ENCODE data around the gene PDSS2. TPM values are rescaled to one million over a fixed set of nuclear protein-coding genes. Genes with fewer than 3 reads are reported as not detected.

PDSS2 gene
- polyA plus RNA-seq, 1 donor (not counting 4 experiments of a cell fraction or from before 2014, with no cell fraction given), result 12.5 TPM

GRCh38 chr6:107340881-107341280 is 118.5 kb downstream of the PDSS2 start:
- Histone ChIP-seq H3K9me1 (ENCODE audit: control insufficient read depth, extremely low read depth, insufficient read depth, low read length) (no peaks in the 10 kb centered on the region), H3K27ac (ENCODE audit: control insufficient read depth, insufficient read depth, low read length) (no peak overlapping the region), H3K4me2 (ENCODE audit: control insufficient read depth, extremely low read depth, insufficient read depth, low read depth, low read length) (no peak overlapping the region), H4K20me1 (ENCODE audit: control insufficient read depth, extremely low read depth, insufficient read depth, low read length) (no peaks in the 10 kb centered on the region), H3K9ac (ENCODE audit: control insufficient read depth, extremely low read depth, insufficient read depth, low read length) (no peak overlapping the region), H3K9me3 (ENCODE audit: control insufficient read depth, low read depth, low read length) (no peaks in the 10 kb centered on the region), H2AFZ (ENCODE audit: control insufficient read depth, low read length) (no peak overlapping the region), H3K79me2 (ENCODE audit: control insufficient read depth, insufficient read depth, low read length) (no peaks in the 10 kb centered on the region), H3K27me3 (ENCODE audit: control insufficient read depth, extremely low read depth, insufficient read depth, low read length) (no peaks in the 10 kb centered on the region), H3K4me1 (ENCODE audit: control insufficient read depth, extremely low read depth, insufficient read depth, low read length) (peaks cover 4% of the 10 kb centered on the region), H3K4me3 (ENCODE audit: control insufficient read depth in 2 of 3, extremely low read depth in 1 of 3, insufficient read depth in 2 of 3, low read depth in 1 of 3, low read length in 3 of 3) (no peak overlapping the region), H3K36me3 (ENCODE audit: control insufficient read depth in 2 of 2, extremely low read depth in 1 of 2, insufficient read depth in 2 of 2, low read length in 2 of 2) (no peaks in the 10 kb centered on the region)
- no peak for DNase-seq (ENCODE audit: low read depth, low spot score)
- no peak for FAIRE-seq
- dilution Hi-C loops (cut with MboI; ENCODE audit: extremely low pct_ligation_motif_present, low sequenced_read_pairs), result no loop called here
- no peak for TF ChIP-seq EZH2 (IDR thresholded peaks at IDR 0.05; ENCODE audit: low read length)
- TF ChIP-seq, protein P1, sequence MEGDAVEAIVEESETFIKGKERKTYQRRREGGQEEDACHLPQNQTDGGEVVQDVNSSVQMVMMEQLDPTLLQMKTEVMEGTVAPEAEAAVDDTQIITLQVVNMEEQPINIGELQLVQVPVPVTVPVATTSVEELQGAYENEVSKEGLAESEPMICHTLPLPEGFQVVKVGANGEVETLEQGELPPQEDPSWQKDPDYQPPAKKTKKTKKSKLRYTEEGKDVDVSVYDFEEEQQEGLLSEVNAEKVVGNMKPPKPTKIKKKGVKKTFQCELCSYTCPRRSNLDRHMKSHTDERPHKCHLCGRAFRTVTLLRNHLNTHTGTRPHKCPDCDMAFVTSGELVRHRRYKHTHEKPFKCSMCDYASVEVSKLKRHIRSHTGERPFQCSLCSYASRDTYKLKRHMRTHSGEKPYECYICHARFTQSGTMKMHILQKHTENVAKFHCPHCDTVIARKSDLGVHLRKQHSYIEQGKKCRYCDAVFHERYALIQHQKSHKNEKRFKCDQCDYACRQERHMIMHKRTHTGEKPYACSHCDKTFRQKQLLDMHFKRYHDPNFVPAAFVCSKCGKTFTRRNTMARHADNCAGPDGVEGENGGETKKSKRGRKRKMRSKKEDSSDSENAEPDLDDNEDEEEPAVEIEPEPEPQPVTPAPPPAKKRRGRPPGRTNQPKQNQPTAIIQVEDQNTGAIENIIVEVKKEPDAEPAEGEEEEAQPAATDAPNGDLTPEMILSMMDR (optimal IDR thresholded peaks at IDR 0.05 in 1 of 3, IDR thresholded peaks at IDR 0.05 in 1 of 3, conservative IDR thresholded peaks at IDR 0.05 in 1 of 3; ENCODE audit: extremely low read depth in 1 of 3, insufficient read depth in 2 of 3, low read length in 3 of 3), result no peak

DNA sequence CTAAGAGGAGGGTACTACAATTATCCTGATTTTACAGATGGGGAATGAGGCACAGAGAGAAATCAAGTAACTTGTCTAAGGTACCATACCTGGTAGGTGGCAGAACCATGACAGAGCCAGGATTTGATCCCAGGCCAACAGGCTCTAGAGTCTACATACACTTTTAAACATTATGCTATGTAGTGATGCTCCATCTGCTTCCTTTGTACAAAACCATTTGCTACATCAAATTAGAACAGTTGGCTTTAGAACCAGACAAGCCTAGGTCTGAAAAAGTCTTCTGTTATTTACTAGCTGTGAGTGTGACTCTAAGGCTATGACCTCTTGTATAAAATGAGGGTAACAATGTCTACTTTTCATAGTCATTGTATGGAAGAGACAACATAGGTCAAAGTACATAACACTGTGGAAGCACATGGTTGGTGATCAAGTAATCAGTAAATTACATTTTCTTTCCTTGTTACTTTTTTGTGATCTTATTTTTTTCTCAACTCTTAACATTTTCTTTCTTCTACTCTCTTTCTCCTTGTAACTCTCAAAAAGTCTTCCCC is 122.1 kb downstream of the PDSS2 start:
- Histone ChIP-seq H3K9me3 (ENCODE audit: control insufficient read depth, low read depth, low read length) (no peaks in the 10 kb centered on the region), H4K20me1 (ENCODE audit: control insufficient read depth, extremely low read depth, insufficient read depth, low read length) (no peaks in the 10 kb centered on the region), H3K4me3 (ENCODE audit: control insufficient read depth in 2 of 3, extremely low read depth in 1 of 3, insufficient read depth in 2 of 3, low read depth in 1 of 3, low read length in 3 of 3) (no peak overlapping the region), H3K9ac (ENCODE audit: control insufficient read depth, extremely low read depth, insufficient read depth, low read length) (no peak overlapping the region), H3K27ac (ENCODE audit: control insufficient read depth, insufficient read depth, low read length) (no peak overlapping the region), H3K27me3 (ENCODE audit: control insufficient read depth, extremely low read depth, insufficient read depth, low read length) (no peaks in the 10 kb centered on the region), H3K4me1 (ENCODE audit: control insufficient read depth, extremely low read depth, insufficient read depth, low read length) (peaks cover 4% of the 10 kb centered on the region), H3K9me1 (ENCODE audit: control insufficient read depth, extremely low read depth, insufficient read depth, low read length) (no peaks in the 10 kb centered on the region), H3K36me3 (ENCODE audit: control insufficient read depth in 2 of 2, extremely low read depth in 1 of 2, insufficient read depth in 2 of 2, low read length in 2 of 2) (no peaks in the 10 kb centered on the region), H3K4me2 (ENCODE audit: control insufficient read depth, extremely low read depth, insufficient read depth, low read depth, low read length) (no peak overlapping the region), H2AFZ (ENCODE audit: control insufficient read depth, low read length) (no peak overlapping the region), H3K79me2 (ENCODE audit: control insufficient read depth, insufficient read depth, low read length) (no peaks in the 10 kb centered on the region)
- dilution Hi-C loops (cut with MboI; ENCODE audit: extremely low pct_ligation_motif_present, low sequenced_read_pairs), result no loop called here
- DNase-seq (ENCODE audit: low read depth, low spot score), result no peak
- TF ChIP-seq EZH2 (IDR thresholded peaks at IDR 0.05; ENCODE audit: low read length), result no peak
- TF ChIP-seq, protein P1 (optimal IDR thresholded peaks at IDR 0.05 in 1 of 3, IDR thresholded peaks at IDR 0.05 in 1 of 3, conservative IDR thresholded peaks at IDR 0.05 in 1 of 3; ENCODE audit: extremely low read depth in 1 of 3, insufficient read depth in 2 of 3, low read length in 3 of 3), result no peak
- FAIRE-seq, result no peak

Data from keratinocyte (primary cell).